HL-60/S4 treated with retinoic acid at 250 ng/mL for 4 days and 3 days (cell line): Measurements from ENCODE around the gene MARS1.
"Not testable (repeated sequence)": the region's sequence is repeated elsewhere in the genome, so short reads cannot be mapped to it uniquely, and the experiment has no call there.

ENCODE experiments used
- in situ Hi-C: fragments of 300-500 bp; cut with MboI; formaldehyde crosslinking; loops from 2 replicates; pipeline ENCODE4 v1.7.0; 2022; ENCODE audit warnings: low sequenced_read_pairs

The MARS1 gene

GRCh38 chr12:57489157-57489641 is 1.3 kb downstream of the MARS1 start:
- in situ Hi-C loops, result no loop called here

GRCh38 chr12:57490126-57490525 is 2.3 kb downstream of the MARS1 start:
- in situ Hi-C loops, result no loop called here

DNA sequence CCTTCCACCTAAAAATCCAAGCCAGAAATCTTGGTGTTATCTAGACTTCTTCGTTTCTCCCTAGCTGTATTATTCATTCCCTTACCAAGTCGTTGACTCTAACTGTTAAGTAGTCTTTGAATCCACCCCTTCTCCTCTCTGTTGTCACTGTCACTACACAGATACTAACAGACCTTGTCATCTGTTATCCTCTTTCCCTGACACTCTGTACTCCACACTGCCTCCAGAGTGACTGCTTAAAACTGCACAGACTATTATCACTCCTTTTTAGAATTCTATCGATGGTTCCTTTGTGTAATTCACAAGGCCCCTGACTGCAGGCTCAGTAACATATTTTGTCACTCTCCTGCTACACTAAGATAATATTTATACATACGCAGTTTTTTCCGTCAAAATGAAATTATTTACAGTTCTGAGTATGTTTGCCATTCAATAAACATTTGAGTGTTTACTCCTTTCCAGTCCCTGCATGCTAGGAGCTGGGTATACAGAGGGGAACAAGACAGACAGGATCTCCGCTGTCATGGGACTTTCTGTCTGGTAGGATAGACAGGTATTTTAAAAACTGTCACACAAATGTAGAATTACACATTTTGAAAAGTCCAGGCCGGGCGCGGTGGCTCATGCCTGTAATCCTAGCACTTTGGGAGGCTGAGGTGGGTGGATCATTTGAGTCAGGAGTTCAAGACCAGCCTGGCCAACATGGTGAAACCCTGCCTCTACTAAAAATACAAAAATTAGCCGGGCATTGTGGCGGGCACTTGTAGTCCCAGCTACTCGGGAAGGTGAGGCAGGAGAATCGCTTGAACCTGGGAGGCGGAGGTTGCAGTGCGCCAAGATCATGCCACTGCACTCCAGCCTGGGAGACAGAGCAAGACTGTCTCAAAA is 3.8 kb downstream of the MARS1 start:
- in situ Hi-C loops, result no loop called here

- in situ Hi-C loops, result not testable (repeated sequence)
Measured at GRCh38 chr12:57495051-57495701, 7.3 kb downstream of the MARS1 start.

GRCh38 chr12:57496822-57497221 is 9.0 kb downstream of the MARS1 start:
- in situ Hi-C loops, result no loop called here

DNA sequence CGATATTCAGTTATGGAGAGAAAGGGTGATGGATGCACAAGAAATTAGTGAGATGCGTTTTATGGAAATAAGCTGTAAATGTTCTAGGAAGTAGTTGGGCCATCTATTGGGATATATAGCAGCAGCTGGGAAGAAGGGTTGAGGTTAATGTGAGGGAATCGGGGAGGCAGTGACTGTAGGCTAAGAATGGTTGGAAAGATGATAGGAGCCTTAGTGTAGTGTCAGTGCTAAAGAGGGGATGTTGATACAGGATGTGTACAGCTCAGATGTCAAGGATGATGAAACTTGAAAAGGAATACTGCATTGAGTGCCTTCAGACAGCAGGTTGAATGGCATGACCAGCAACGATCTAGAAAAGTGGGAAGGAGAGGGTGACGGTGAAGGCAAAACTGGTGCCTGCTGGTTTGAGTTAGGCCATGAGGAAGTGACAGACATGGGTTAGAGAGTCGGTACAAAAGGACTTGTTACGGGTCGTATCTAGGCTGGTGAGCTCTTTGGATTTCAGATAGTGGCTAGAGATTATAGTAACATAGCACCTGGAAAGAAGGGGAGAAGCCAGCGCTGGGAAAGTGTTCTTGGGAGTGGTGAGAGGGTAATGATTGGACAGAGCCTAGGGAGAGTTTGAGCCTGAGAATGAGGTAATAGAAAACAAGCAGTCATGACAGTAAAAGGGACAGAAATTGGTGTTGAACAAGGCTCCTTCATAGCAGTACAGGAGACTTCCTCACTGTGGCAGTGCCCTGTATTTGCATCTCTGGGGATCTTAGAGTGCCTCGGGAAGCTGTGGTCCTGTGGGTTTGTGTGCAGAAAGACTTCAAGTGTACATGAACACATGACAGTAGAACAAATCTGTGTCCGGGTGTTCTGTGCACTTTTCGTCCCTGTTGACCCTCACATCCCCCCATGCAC is 9.6 kb downstream of the MARS1 start:
- in situ Hi-C loops, result no loop called here

- in situ Hi-C loops, result no loop called here
Measured at GRCh38 chr12:57498132-57498502, 10.2 kb downstream of the MARS1 start.

DNA sequence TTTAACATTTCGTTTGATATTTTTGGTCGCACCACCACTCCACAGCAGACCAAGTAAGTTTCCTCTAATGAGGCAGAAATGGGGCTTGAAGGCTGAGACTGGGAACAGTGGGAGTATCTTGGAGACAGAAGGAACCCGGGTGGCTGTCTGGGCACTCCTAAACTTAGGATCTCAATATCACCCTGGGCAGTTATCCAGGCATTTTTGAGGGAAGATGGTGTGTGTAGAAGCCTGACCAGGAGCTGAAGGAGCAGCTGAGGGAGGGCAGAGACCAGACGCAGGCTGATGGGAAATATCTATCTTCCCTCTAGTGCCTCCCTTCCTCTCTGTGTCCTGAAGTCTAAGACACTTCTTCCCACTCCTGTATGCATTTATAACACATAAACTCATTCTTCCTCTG is 10.7 kb downstream of the MARS1 start:
- in situ Hi-C loops, result no loop called here

DNA sequence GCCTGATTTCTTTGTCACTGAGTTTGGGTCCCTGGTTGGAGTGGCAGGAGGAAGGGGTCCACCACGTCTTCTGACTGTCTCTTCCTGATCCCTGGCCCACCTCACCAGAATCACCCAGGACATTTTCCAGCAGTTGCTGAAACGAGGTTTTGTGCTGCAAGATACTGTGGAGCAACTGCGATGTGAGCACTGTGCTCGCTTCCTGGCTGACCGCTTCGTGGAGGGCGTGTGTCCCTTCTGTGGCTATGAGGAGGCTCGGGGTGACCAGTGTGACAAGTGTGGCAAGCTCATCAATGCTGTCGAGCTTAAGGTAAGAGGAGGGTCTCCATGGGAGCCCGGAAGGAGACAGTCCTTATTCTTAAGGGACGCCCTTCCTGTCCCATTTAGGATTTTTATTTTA is 12.3 kb downstream of the MARS1 start:
- in situ Hi-C loops, result no loop called here

- in situ Hi-C loops, result not testable (repeated sequence)
Measured at GRCh38 chr12:57502311-57502969, 14.6 kb downstream of the MARS1 start.

GRCh38 chr12:57506541-57506940 is 18.7 kb downstream of the MARS1 start:
- in situ Hi-C loops, result not testable (repeated sequence)

DNA sequence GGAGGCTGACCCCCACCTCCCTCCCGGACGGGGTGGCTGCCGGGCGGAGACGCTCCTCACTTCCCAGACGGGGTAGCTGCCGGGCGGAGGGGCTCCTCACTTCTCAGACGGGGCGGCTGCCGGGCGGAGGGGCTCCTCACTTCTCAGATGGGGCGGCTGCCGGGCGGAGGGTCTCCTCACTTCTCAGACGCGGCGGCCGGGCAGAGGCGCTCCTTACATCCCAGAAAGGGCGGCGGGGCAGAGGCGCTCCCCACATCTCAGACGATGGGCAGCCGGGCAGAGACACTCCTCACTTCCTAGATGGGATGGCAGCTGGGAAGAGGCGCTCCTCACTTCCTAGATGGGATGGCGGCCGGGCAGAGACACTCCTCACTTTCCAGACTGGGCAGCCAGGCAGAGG is 19.9 kb downstream of the MARS1 start:
- in situ Hi-C loops, result not testable (repeated sequence)

- in situ Hi-C loops, result no loop called here
Measured at GRCh38 chr12:57511161-57511560, 23.3 kb downstream of the MARS1 start.

DNA sequence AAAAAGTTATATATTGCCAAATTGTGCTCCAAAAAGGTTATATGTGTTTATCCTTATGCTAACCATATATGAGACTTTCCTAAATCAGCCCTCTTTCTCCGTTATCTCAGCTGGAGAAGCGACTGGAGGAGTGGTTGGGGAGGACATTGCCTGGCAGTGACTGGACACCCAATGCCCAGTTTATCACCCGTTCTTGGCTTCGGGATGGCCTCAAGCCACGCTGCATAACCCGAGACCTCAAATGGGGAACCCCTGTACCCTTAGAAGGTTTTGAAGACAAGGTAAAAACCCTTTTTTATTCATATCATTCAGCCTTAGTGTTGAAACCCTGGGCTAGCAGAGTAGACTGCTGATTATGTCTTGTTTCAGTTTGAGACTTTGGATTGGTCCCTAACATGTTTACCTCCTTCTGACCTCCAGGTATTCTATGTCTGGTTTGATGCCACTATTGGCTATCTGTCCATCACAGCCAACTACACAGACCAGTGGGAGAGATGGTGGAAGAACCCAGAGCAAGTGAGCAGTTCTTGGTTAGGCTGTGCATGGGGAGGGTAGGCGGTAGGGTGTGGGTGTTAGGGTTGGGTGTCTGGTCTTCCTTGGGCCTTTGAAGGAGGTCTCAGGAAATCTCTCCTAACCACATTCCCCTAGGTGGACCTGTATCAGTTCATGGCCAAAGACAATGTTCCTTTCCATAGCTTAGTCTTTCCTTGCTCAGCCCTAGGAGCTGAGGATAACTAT is 23.9 kb downstream of the MARS1 start:
- in situ Hi-C loops, result no loop called here

GRCh38 chr12:57512665-57513064 is 24.8 kb downstream of the MARS1 start:
- in situ Hi-C loops, result no loop called here

GRCh38 chr12:57513266-57513665 is 25.4 kb downstream of the MARS1 start:
- in situ Hi-C loops, result no loop called here

DNA sequence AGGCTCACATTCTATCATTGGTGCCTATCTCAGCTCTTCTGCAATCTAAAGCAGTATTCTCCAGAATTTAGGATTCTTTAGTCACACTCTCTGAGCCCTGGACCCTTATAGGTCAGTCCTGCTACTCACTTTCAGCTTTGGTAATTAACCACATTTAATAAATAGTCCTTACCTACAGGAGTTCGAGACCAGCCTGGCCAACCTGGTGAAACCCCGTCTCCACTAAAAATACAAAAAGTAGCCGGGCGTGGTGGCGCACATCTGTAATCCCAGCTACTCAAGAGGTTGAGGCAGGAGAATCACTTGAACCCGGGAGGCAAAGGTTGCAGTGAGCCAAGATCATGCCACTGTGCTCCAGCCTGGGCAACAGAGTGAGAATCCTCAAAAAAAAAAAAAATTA is 25.8 kb downstream of the MARS1 start:
- in situ Hi-C loops, result not testable (repeated sequence)

- in situ Hi-C loops, result not testable (repeated sequence)
Measured at GRCh38 chr12:57514246-57514645, 26.4 kb downstream of the MARS1 start.

DNA sequence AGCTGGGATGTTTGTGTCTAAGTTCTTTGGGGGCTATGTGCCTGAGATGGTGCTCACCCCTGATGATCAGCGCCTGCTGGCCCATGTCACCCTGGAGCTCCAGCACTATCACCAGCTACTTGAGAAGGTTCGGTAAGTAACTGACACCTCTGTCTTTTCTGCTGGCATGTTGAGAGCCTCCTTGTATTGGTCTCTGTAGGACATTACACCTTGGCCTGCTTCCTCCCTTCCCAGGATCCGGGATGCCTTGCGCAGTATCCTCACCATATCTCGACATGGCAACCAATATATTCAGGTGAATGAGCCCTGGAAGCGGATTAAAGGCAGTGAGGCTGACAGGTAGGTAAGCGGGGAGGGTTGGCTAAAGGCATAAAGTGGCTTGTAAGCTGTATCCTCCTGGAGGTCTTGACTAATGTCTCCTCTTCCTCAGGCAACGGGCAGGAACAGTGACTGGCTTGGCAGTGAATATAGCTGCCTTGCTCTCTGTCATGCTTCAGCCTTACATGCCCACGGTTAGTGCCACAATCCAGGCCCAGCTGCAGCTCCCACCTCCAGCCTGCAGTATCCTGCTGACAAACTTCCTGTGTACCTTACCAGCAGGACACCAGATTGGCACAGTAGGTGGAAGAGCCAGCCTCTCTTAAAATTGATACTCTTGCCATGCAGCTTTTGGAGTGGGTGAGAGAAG is 27.0 kb downstream of the MARS1 start:
- in situ Hi-C loops, result no loop called here
